A549 (cell line): ENCODE results near the gene OR2AK2. TPM values are rescaled to one million over a fixed set of nuclear protein-coding genes. Genes with fewer than 3 reads are reported as not detected.

ENCODE experiments used
- ATAC-seq, 2 experiments: fragments of 200-7000 bp in 1 of 2; fragments of >200 bp in 1 of 2; cut with Nextera tagmentation in 1 of 2; cut with Tn5 transposase in 1 of 2; 3 replicates each; pipeline versions ENCODE4 v1.8.0 to v1.9.1; 2018 to 2020; ENCODE audit warnings: mild to moderate bottlenecking in 1 of 2, moderate library complexity in 1 of 2
- CTCF ChIA-PET: fragments of 300-600 bp; sonication (Branson Sonifier 250); formaldehyde crosslinking; extraction: SDS; loops from one replicate; lab custom pipeline; 2021; ENCODE audit warnings: antibody characterized with exemption, inconsistent platforms; lab: Yijun Ruan, JAX
- POLR2A ChIA-PET: fragments of 350-600 bp; formaldehyde crosslinking; extraction: SDS; loops from one replicate; lab custom pipeline; 2021; ENCODE audit warnings: antibody characterized with exemption, inconsistent platforms; lab: Yijun Ruan, JAX
- DNase-seq, 2 experiments: peaks; one replicate each; pipeline versions ENCODE4 v3.0.0 to v3.0.0-alpha.2; 2011 to 2016; ENCODE audit warnings: low read depth in 1 of 2, low spot score in 1 of 2
- FAIRE-seq: peaks from 2 replicates; lab custom pipeline; 2011; peaks lifted over from hg19 to GRCh38; lab: Jason Lieb, UNC
- H3K27ac ChIP-seq, 2 experiments: fragments of >200 bp; sonication (Bioruptor Twin); formaldehyde crosslinking; 3 replicates each; pipeline ENCODE4 v1.5.1; 2016 to 2017
- H3K4me1 ChIP-seq: fragments of >200 bp; sonication (Bioruptor Twin); formaldehyde crosslinking; 3 replicates; pipeline ENCODE4 v1.6.1; 2016
- H3K4me2 ChIP-seq: fragments of >200 bp; sonication (Bioruptor Twin); formaldehyde crosslinking; 3 replicates; pipeline ENCODE4 v1.6.1; 2016
- H3K4me3 ChIP-seq: fragments of >200 bp; sonication (Bioruptor Twin); formaldehyde crosslinking; 3 replicates; pipeline ENCODE4 v1.5.1; 2016
- H3K9me3 ChIP-seq: fragments of >200 bp; sonication (Bioruptor Twin); formaldehyde crosslinking; 3 replicates; pipeline ENCODE4 v1.6.1; 2016
- BCL3 ChIP-seq: fragments of >200 bp; sonication (Bioruptor Twin); formaldehyde crosslinking; IDR thresholded peaks from 3 replicates; pipeline ENCODE4 v1.6.1; 2016
- CBX8 ChIP-seq: fragments of 200-600 bp; sonication (generic); IDR thresholded peaks from 2 replicates; pipeline ENCODE4 v1.6.1; 2016
- CEBPB ChIP-seq, 2 experiments: fragments of >200 bp in 1 of 2; sonication (Bioruptor Twin) in 1 of 2; formaldehyde crosslinking in 1 of 2; IDR thresholded peaks; 2 replicates each; pipeline ENCODE4 v1.6.1; 2012 to 2016
- CTCF ChIP-seq: fragments of >200 bp; sonication (Bioruptor Twin); formaldehyde crosslinking; IDR thresholded peaks from 3 replicates; pipeline ENCODE4 v1.5.1; 2016
- EHF ChIP-seq: fragments of 250-450 bp; sonication (Bioruptor Pico); IDR thresholded peaks from 2 replicates; pipeline ENCODE4 v1.5.0; 2020; ENCODE audit warnings: mild to moderate bottlenecking
- EP300 ChIP-seq, 2 experiments: fragments of >200 bp; sonication (Bioruptor Twin); formaldehyde crosslinking; IDR thresholded peaks; 2 replicates in 1 of 2; 3 replicates in 1 of 2; pipeline ENCODE4 v1.6.1; 2016 to 2017
- ESRRA ChIP-seq: fragments of 150-350 bp; IDR thresholded peaks from 2 replicates; pipeline ENCODE4 v1.6.1; 2014; ENCODE audit warnings: mild to moderate bottlenecking, low read length, borderline replicate concordance
- HDAC2 ChIP-seq: fragments of 200-600 bp; sonication (generic); IDR thresholded peaks from 2 replicates; pipeline ENCODE4 v1.6.1; 2016
- HMGXB4 ChIP-seq: fragments of 250-450 bp; sonication (Bioruptor Pico); IDR thresholded peaks from 2 replicates; pipeline ENCODE4 v1.5.0; 2021; ENCODE audit warnings: mild to moderate bottlenecking, moderate library complexity, borderline replicate concordance
- MAFK ChIP-seq: fragments of 450-650 bp; IDR thresholded peaks from 2 replicates; pipeline ENCODE4 v1.6.1; 2014; ENCODE audit not compliant: partially characterized antibody
- MAZ ChIP-seq: fragments of 150-350 bp; IDR thresholded peaks from 2 replicates; pipeline ENCODE4 v1.6.1; 2014; ENCODE audit warnings: antibody characterized with exemption, low read depth, low read length, borderline replicate concordance
- MYC ChIP-seq: IDR thresholded peaks from 2 replicates; pipeline ENCODE4 v1.6.1; 2012; ENCODE audit warnings: mild to moderate bottlenecking, inconsistent platforms, low read length, improper control_type of control experiment, borderline replicate concordance
- PBX3 ChIP-seq: IDR thresholded peaks from 2 replicates; pipeline ENCODE4 v1.6.1; 2012
- RCOR1 ChIP-seq: fragments of 150-350 bp; IDR thresholded peaks from 2 replicates; pipeline ENCODE4 v1.6.1; 2014; ENCODE audit warnings: antibody characterized with exemption, low read length, low read depth
- SMC3 ChIP-seq: fragments of >200 bp; sonication (Bioruptor Twin); formaldehyde crosslinking; IDR thresholded peaks from 3 replicates; pipeline ENCODE4 v1.6.1; 2018; ENCODE audit warnings: inconsistent platforms
- TFCP2L1 ChIP-seq: fragments of 250-450 bp; sonication (Bioruptor Pico); IDR thresholded peaks from 2 replicates; pipeline ENCODE4 v1.5.0; 2021; ENCODE audit warnings: mild to moderate bottlenecking
- USF2 ChIP-seq: fragments of 450-650 bp; IDR thresholded peaks from 2 replicates; pipeline ENCODE4 v1.6.1; 2014; ENCODE audit warnings: antibody characterized with exemption
- ZC3H11A ChIP-seq: fragments of 450-650 bp; IDR thresholded peaks from 2 replicates; pipeline ENCODE4 v1.6.1; 2014; ENCODE audit warnings: antibody characterized with exemption, mild to moderate bottlenecking
- ZFP36 ChIP-seq: fragments of 450-650 bp; IDR thresholded peaks from 2 replicates; pipeline ENCODE4 v1.6.1; 2014; ENCODE audit warnings: borderline replicate concordance; ENCODE audit not compliant: partially characterized antibody
- WGBS: methylation state at CpG from one replicate; pipeline ENCODE4 v1.1.6; 2017; ENCODE audit errors: missing lambda C conversion rate; 5-methylcytosine and 5-hydroxymethylcytosine counted together
- polyA plus RNA-seq, 4 experiments: library from polyadenylated mRNA; depleted of rRNA in 3 of 4; stranded (reverse); fragments of >200 nt; fragmentation: RNase III in 1 of 4; extraction: RNeasy Plus Mini Kit Qiagen cat#74134 plus additional on column Dnase treatment in 1 of 4; gene quantifications; 2 replicates in 3 of 4; 3 replicates in 1 of 4; pipeline ENCODE4 v1.2.3, GENCODE V29; 2011 to 2017

OR2AK2 gene
- polyA plus RNA-seq, 2 of the 4 experiments (the other 2 are of a cell fraction): not detected

- 1% methylated on average over 2 of the region's 2 CpGs for WGBS
- ATAC-seq (no peak), FAIRE-seq (no peak)
Measured at GRCh38 chr1:247998811-247999210, 33.8 kb downstream of the OR2AK2 start.

GRCh38 chr1:248000169-248000568 lies 35.1 kb downstream of the OR2AK2 start:
- no peak for ATAC-seq
- CTCF ChIA-PET: no interaction called here
- DNase-seq: no peak
- no peak for FAIRE-seq
- no peak overlapping the region for H3K27ac ChIP-seq
- peaks cover 5% of the 10 kb centered on the region; the same call in 1 of the 3 replicates for H3K9me3 ChIP-seq
- 0% methylated on average over 1 of the region's 1 CpG for WGBS
- TF ChIP-seq PBX3: no peak
- no peak for TF ChIP-seq RCOR1
- TF ChIP-seq TFCP2L1 (CRISPR knock-in tag): no peak
- no peak for TF ChIP-seq MAZ
- no peak for TF ChIP-seq ESRRA
- no peak for TF ChIP-seq SMC3
- TF ChIP-seq CTCF: no peak
- no peak for TF ChIP-seq EP300 (IDR thresholded peaks at IDR 0.05)
- no peak for TF ChIP-seq ZFP36
- no peak for TF ChIP-seq CBX8
- no peak for TF ChIP-seq BCL3
- TF ChIP-seq, all 56 proteins: peak for 0
- Histone ChIP-seq H3K4me3 (no peak overlapping the region), H3K4me2 (no peak overlapping the region), H3K4me1 (no peaks in the 10 kb centered on the region)
- POLR2A ChIA-PET: no interaction called here

More at GRCh38 chr1:247998811-247999210, 33.8 kb downstream of the OR2AK2 start:
- TF ChIP-seq CEBPB (IDR thresholded peaks at IDR 0.05): no peak
- TF ChIP-seq MYC: no peak
- no peak for TF ChIP-seq HDAC2
- TF ChIP-seq, all 56 proteins: peak for 0
- Histone ChIP-seq H3K9me3 (peaks cover 5% of the 10 kb centered on the region; the same call in 1 of the 3 replicates), H3K4me2 (no peak overlapping the region), H3K4me3 (no peak overlapping the region), H3K4me1 (no peaks in the 10 kb centered on the region), H3K27ac (no peak overlapping the region)
- ChIA-PET POLR2A (no interaction called here), CTCF (interaction anchor here (0.6 kb wide), 1 partner anchor 1309 kb away, joined by 3 read pairs; no protein-coding TSS in a partner anchor)
- DNase-seq: no peak

- FAIRE-seq: no peak
- H3K4me3 ChIP-seq: no peak overlapping the region
- 2% methylated on average over 1 of the region's 1 CpG for WGBS
- TF ChIP-seq ZC3H11A (no peak), MAFK (peak; percentile 99)
- TF ChIP-seq, all 56 proteins: peak for 1
- Histone ChIP-seq H3K27ac (no peak overlapping the region), H3K4me2 (no peak overlapping the region), H3K4me1 (no peaks in the 10 kb centered on the region), H3K9me3 (peaks cover 5% of the 10 kb centered on the region; the same call in 1 of the 3 replicates)
- DNase-seq: no peak
- POLR2A ChIA-PET: no interaction called here
- ATAC-seq: no peak
- CTCF ChIA-PET: no interaction called here
Measured at GRCh38 chr1:248007778-248008177, 42.7 kb downstream of the OR2AK2 start.

GRCh38 chr1:248009681-248010080 lies 44.6 kb downstream of the OR2AK2 start:
- CTCF ChIA-PET: no interaction called here

More at GRCh38 chr1:248009681-248010080, 44.6 kb downstream of the OR2AK2 start:
- H3K9me3 ChIP-seq: peaks cover 5% of the 10 kb centered on the region; the same call in 1 of the 3 replicates
- no peak for ATAC-seq
- no peak for DNase-seq
- WGBS: 40% methylated on average over 3 of the region's 3 CpGs
- H3K27ac ChIP-seq: no peak overlapping the region
- POLR2A ChIA-PET: no interaction called here
- no peak overlapping the region for H3K4me2 ChIP-seq
- no peak for TF ChIP-seq USF2
- no peak for TF ChIP-seq HMGXB4 (CRISPR knock-in tag)
- TF ChIP-seq EHF (CRISPR knock-in tag): no peak
- FAIRE-seq: no peak
- H3K4me1 ChIP-seq: no peaks in the 10 kb centered on the region
- H3K4me3 ChIP-seq: no peak overlapping the region
